GM19324 (cell line): ENCODE data around the gene ZNF649.

ENCODE experiments used
- ATAC-seq: cut with Tn5 transposase; IDR thresholded peaks from one replicate; pipeline ENCODE4 v1.9.1; 2021; ENCODE audit warnings: mild to moderate bottlenecking, moderate library complexity; ENCODE audit not compliant: unreplicated experiment, low FRiP score

Gene ZNF649

DNA sequence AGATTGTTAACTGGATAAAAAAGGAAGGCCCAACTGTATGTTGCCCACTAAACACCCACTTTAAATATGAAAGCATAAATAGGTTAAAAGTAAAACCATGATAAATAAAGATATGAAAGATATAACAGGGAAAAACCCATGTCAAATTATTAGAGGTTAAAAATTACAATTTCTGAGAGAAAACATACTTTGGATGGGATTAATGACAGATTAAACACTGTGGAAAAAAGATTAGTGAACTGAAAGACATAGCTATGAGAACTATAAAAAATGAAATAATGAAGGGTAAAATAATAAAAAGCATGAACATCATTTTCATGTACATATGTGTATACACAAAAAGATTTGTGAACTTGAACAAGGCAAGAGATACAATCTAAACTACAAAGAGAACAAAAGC is 14.9 kb downstream of the ZNF649 start:
- no peak for ATAC-seq

DNA sequence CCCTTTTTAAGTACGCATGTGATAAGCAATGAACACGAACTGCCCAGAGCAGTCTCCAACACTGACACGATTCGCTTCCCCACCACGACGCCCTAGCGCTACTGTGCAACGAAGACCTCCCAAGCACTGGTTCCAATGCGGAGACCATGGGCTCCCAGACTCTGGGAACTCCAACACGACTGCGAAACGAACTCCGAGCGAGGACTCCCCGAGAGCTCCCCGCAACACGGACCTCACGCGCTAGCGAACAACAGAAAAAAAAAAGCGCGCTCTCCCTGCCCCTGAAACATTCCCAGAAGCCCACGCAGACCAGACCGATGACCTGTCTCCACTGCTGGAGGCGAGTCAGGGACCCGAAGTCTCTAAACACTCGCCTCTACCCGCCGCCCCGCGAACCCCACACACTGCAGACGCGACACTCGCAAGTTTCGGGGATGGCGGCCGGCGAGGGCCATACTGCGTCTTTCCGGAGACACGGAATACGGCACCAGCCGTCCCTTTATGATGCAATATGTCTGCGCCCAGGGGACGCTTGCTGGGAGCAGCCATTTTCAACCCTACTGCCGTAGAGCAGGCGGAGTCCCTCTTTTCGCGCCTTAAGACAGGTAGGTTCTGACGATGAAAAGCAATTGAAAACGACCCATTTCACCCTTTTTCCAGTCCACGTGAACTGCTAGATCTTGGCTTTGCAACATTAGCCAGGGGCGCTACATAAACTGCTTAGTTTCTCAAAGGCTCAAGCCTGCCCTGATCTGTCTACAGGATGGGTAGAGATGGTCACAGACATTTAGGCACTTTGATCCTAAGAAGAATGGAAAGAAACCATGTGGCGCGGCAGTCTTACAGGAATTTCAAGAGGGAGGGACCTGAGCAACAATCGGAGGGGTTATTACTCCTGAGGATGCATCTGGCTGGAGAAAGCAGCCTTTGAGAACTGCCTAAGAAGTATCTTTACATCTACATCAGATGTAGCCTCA is 17.0 kb downstream of the ZNF649 start, which contains the start of gene ZNF577:
Gene ZNF577 (minus strand): TSS at position 430 of the 977 bp plus-strand sequence. CDS start 7,569 bp downstream, outside the sequence.
- no peak for ATAC-seq

DNA sequence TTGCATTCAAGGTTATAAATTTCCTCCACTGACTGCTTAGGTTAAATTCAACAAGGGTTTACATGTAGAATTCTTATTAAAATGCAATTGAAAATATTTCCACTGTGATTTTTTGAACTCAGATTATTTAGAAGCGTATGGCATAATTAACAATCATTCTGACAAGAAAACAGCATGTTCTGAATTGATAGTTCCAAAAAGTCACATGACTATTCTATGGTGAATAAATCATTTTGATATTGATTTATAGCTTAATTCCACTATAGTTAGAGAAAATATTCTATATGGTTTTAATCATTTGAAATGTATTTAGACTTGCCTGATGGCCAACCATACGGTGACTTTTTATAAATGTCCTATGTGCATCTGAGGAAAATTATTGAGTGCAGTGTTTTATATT is 20.1 kb downstream of the ZNF649 start:
- ATAC-seq: no peak

DNA sequence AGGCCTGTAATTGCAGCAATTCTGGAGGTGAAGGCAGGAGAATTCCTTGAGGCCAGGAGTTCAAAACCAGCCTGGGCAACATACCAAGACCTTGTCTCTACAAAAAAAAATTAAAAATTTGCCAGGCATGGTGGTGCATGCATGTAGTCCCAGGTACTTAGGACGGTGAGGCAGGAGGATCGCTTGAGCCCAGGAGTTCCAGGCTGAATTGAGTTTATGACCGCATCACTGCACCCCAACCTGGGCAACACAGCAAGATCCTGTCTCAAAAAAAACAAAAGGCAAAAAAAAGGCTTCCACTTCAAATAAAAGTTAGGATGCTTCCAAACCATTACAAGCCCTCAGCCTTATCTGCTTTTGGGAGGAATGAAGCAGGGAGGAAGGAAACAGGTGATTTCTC is 22.3 kb downstream of the ZNF649 start:
- no peak for ATAC-seq

DNA sequence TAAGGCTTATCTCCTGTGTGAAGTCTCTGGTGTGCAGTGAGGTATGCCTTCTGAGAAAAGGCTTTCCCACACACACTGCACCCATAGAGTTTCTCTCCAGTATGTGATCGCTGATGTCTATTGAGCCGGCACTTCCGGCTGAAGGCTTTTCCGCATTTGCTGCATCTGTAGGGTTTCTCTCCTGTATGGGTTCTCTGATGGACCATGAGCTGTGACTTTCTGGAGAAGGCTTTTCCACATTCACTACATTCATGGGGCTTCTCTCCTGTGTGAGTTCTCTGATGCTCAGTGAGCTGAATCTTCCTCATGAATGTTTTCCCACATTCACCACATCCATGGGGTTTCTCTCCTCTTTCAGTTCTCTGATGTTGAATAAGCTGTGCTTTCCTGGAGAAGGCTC is 31.7 kb downstream of the ZNF649 start:
- no peak for ATAC-seq

DNA sequence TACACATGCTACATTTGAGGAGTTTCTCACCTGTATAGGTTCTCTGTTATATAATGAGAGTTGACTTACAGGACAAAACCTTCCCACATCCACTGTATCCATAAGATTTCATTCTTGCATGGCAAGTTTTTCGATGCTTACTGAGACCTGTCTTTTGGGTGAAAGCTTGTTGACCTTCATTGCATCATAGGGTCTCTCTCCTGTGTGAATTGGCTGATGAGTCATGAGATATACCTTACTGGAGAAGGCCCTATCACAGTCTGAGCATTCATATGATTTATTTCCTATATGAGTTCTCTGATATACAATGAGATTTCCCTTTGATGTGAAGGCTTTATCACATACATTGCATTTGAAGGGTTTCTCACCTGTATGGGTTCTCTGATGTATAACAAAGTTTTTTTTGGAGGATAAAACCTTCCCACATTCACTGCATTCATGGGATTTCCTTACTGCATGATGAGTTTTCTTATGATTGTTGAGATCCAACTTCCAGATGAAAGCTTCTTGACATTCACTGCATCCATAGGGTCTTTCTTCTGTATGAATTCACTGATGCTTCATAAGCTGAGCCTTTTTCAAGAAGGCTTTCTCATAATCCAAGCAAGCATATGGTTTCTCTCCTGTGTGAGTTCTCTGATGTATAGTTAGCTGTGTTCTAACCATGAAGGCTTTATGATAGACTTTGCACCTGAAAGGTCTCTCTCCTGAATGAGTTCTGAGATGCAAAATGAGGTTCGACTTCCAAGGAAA is 42.8 kb downstream of the ZNF649 start:
- no peak for ATAC-seq
